Activated CD8-positive, alpha-beta memory T cell treated with anti-CD3 and anti-CD28 coated beads for 24 hours (primary cell): ENCODE data around the gene FOSB.

Source experiments
- DNase-seq: peaks from one replicate; pipeline ENCODE4 v3.0.0-alpha.2; 2020

The FOSB gene

GRCh38 chr19:45469132-45469944 lies 1.5 kb downstream of the FOSB start:
- DNase-seq = peak; percentile 95

GRCh38 chr19:45469945-45470761 lies 2.4 kb downstream of the FOSB start:
- no peak for DNase-seq

GRCh38 chr19:45470762-45471081 lies 2.9 kb downstream of the FOSB start:
- no peak for DNase-seq

GRCh38 chr19:45471111-45471930 lies 3.5 kb downstream of the FOSB start:
- no peak for DNase-seq

GRCh38 chr19:45471931-45472562 lies 4.3 kb downstream of the FOSB start:
- no peak for DNase-seq

GRCh38 chr19:45472563-45473366 lies 5.0 kb downstream of the FOSB start:
- DNase-seq = no peak

GRCh38 chr19:45473367-45473681 lies 5.5 kb downstream of the FOSB start:
- DNase-seq = no peak

- no peak for DNase-seq
Measured at GRCh38 chr19:45473682-45474605, 6.1 kb downstream of the FOSB start.

- no peak for DNase-seq
Measured at GRCh38 chr19:45474606-45475521, 7.1 kb downstream of the FOSB start.

- DNase-seq = no peak
Measured at GRCh38 chr19:45475537-45476291, 7.9 kb downstream of the FOSB start.

GRCh38 chr19:45476304-45476703 lies 8.5 kb downstream of the FOSB start:
- DNase-seq = no peak

GRCh38 chr19:45477186-45477585 lies 9.4 kb downstream of the FOSB start:
- no peak for DNase-seq

GRCh38 chr19:45477713-45478453 lies 10.1 kb downstream of the FOSB start:
- DNase-seq = peak; percentile 72

- DNase-seq = peak; percentile 96
Measured at GRCh38 chr19:45478454-45479238, 10.8 kb downstream of the FOSB start.

GRCh38 chr19:45483033-45483432 lies 15.2 kb downstream of the FOSB start:
- DNase-seq = no peak

- no peak for DNase-seq
Measured at GRCh38 chr19:45484273-45484945, 16.6 kb downstream of the FOSB start.
